ENCODE measurements around the gene TPPP3. TPM values are rescaled to one million over a fixed set of nuclear protein-coding genes. Genes with fewer than 3 reads are reported as not detected.
A peak's percentile ranks its signal among the peaks of the same experiment; 100 is the strongest.

TPPP3 gene
- total and polyA plus RNA-seq, 2 donors (not counting 3 experiments of a cell fraction or from before 2014, with no cell fraction given) = 0.33 to 1.3 TPM

DNA sequence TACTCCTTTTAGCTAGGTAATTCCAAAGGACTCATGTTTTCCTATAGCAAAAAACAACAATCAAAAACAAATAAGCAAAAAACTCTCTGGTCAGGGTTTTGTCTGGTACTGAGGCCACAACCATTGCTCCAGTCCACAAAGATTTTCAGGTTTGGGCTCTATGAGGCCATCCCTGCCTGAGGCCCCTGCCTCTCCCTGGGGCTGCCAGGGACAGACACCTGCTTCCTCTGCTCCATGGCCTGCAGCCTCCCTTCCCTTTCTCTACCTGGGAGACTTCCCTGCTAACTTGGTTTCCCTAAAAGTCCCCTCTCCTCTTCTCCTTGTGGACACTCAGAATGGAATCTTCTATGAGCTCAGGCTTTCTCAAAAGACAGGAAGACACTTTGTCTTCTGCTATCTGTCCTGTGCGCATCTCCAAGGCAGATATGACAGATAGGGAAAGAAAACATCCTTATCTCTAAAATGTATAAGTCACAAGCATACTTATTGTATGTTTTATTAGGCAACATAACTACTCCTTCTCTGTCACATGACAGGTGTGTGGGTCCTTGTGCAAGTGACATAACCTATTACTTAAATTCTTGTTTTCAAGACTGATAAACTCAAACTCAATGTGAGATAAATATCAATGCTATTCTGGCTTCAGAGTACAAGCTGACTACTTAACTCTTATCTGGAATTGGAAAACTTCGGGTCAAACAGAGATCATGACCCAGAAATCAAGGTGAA, 24.2 kb upstream of the TPPP3 start:
- no peak overlapping the region for H3K4me2 ChIP-seq (ENCODE audit: insufficient read depth, low read length)
- no peak overlapping the region for H3K4me3 ChIP-seq (replicated peaks in 1 of 3; ENCODE audit: insufficient read depth in 1 of 3, low read depth in 1 of 3, low read length in 3 of 3)
- CTCF ChIA-PET = interaction anchor here (1.1 to 3.4 kb wide), 5 partner anchors 10 to 157 kb away, joined by 3 to 19 read pairs (median 4); no protein-coding TSS in a partner anchor
- intact Hi-C loops (cut with micrococcal nuclease) = no loop called here
- dilution Hi-C loops (cut with MboI; ENCODE audit: extremely low pct_ligation_motif_present, low sequenced_read_pairs) = no loop called here
- H3K9me3 ChIP-seq (replicated peaks; ENCODE audit: control insufficient read depth, insufficient read depth, low read length) = no peaks in the 10 kb centered on the region
- peaks cover 13% of the 10 kb centered on the region for H3K4me1 ChIP-seq (ENCODE audit: control insufficient read depth, extremely low read depth, insufficient read depth, low read length)
- no peak overlapping the region for H2AFZ ChIP-seq (ENCODE audit: low read depth, low read length)
- H3K36me3 ChIP-seq (ENCODE audit: control insufficient read depth in 2 of 2, extremely low read depth in 1 of 2, insufficient read depth in 2 of 2, low read length in 2 of 2) = no peaks in the 10 kb centered on the region
- no peak overlapping the region for H3K27ac ChIP-seq (ENCODE audit: insufficient read depth, low read depth, low read length)
- H3K27me3 ChIP-seq (ENCODE audit: control insufficient read depth in 2 of 2, insufficient read depth in 2 of 2, low read length in 2 of 2) = no peaks in the 10 kb centered on the region
- H3K79me2 ChIP-seq (ENCODE audit: control insufficient read depth, insufficient read depth, low read length) = peaks cover 2% of the 10 kb centered on the region
- H3K9me1 ChIP-seq (replicated peaks; ENCODE audit: control insufficient read depth, extremely low read depth, insufficient read depth, low read length) = no peaks in the 10 kb centered on the region
- BruUV-seq (replicated peaks) = TSS peak; percentile 19
- no peak for TF ChIP-seq EZH2 (IDR thresholded peaks at IDR 0.05; ENCODE audit: borderline replicate concordance, low read depth, low read length, severe bottlenecking)
- TF ChIP-seq JUN (IDR thresholded peaks at IDR 0.05; ENCODE audit: borderline replicate concordance, insufficient read depth, insufficient read length, low read depth) = no peak
- TF ChIP-seq GATA2 (IDR thresholded peaks at IDR 0.05; ENCODE audit: insufficient read depth, insufficient read length, low read depth, low read length) = no peak
- TF ChIP-seq, protein P1, sequence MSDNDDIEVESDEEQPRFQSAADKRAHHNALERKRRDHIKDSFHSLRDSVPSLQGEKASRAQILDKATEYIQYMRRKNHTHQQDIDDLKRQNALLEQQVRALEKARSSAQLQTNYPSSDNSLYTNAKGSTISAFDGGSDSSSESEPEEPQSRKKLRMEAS (IDR thresholded peaks at IDR 0.05; ENCODE audit: insufficient read depth, insufficient read length) = no peak
- no peak for DNase-seq (ENCODE audit: low read depth, low spot score)
- no peak for FAIRE-seq
- POLR2A ChIA-PET = no interaction called here
- H4K20me1 ChIP-seq (replicated peaks; ENCODE audit: control insufficient read depth, extremely low read depth, insufficient read depth, low read length) = no peaks in the 10 kb centered on the region
- H3K9ac ChIP-seq (replicated peaks; ENCODE audit: extremely low read depth, insufficient read depth, low read length) = no peak overlapping the region

All from endothelial cell of umbilical vein (primary cell).